A549 (cell line): ENCODE data around the gene STRN4.

Source experiments
- RAD21 ChIP-seq, 2 experiments: fragments of >200 bp in 1 of 2; sonication (Bioruptor Twin) in 1 of 2; formaldehyde crosslinking in 1 of 2; IDR thresholded peaks in 1 of 2; conservative IDR thresholded peaks in 1 of 2; 2 replicates in 1 of 2; 3 replicates in 1 of 2; pipeline ENCODE4 v1.6.1; 2012 to 2018; ENCODE audit warnings: inconsistent platforms in 1 of 2
- RNF2 ChIP-seq: fragments of 200-600 bp; sonication (generic); IDR thresholded peaks from 2 replicates; pipeline ENCODE4 v1.6.1; 2016; ENCODE audit warnings: low read depth, mild to moderate bottlenecking, antibody characterized with exemption, moderate library complexity, borderline replicate concordance
- TF ChIP-seq, protein P1 (sequence below): fragments of >200 bp; sonication (Bioruptor Twin); formaldehyde crosslinking; IDR thresholded peaks from 3 replicates; pipeline ENCODE4 v1.5.1; 2016

DNA sequence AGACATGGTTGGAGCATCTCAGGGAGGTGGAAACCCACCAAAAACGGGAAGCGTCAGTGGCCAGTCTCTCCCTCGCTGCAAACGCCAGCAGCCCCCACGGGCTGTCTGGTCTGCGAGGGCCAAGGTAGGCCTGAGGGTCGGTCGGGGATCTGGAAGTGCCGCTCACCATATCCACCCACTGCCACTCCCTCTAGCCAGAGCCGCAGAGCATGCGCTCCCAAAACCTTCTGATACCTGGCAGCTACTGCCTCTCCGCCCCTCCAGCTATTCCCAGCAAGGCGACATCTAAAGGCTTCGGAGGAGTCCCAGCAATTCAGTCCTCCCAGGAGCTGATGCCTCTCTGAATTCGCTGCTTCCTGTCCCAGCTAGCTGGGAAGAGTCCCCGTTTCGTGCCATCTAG, 4.8 kb downstream of the STRN4 start:
- TF ChIP-seq RNF2 (no peak), RAD21 (conservative IDR thresholded peaks at IDR 0.05 in 1 of 2, IDR thresholded peaks at IDR 0.05 in 1 of 2) (no peak)
- TF ChIP-seq, protein P1, sequence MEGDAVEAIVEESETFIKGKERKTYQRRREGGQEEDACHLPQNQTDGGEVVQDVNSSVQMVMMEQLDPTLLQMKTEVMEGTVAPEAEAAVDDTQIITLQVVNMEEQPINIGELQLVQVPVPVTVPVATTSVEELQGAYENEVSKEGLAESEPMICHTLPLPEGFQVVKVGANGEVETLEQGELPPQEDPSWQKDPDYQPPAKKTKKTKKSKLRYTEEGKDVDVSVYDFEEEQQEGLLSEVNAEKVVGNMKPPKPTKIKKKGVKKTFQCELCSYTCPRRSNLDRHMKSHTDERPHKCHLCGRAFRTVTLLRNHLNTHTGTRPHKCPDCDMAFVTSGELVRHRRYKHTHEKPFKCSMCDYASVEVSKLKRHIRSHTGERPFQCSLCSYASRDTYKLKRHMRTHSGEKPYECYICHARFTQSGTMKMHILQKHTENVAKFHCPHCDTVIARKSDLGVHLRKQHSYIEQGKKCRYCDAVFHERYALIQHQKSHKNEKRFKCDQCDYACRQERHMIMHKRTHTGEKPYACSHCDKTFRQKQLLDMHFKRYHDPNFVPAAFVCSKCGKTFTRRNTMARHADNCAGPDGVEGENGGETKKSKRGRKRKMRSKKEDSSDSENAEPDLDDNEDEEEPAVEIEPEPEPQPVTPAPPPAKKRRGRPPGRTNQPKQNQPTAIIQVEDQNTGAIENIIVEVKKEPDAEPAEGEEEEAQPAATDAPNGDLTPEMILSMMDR = no peak
